ENCODE results near the gene COPS9.

The COPS9 gene

DNA sequence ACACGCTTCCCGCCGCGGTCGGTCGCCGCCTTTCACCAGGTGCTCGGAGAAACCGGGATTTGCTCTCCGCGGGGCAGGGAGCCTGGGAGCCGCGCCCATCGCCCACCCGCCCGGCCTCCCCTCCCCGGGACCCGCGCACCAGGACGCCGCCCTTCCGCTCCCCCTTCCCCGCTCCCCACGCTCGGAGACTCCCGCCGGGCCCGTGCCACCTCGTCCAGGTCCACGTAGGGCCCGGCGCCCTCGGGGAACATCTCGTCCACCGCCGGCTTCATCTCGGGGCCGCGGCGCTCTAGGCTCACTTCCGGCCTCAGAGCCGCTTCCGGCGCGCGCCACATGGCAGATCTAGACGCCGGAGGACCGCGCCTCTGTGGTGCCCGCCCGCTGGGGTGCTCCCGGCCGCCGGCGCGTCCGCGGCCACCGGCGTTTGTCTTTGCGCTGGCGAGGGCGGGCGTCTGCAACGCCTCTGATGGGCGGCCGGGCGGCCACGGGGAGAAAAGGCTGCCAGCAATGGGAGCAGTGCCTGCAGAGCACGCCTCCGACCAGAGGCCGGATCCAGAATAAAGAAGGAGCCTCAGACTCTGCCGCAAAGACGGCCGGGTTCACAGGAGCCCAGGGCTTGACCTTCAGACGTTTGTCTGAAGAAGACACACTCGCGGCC is at the start of gene COPS9:
Gene COPS9, minus strand, starts transcription at position 293 of the 658 bp plus-strand sequence. Its CDS starts 21 bp downstream, at position 272.
- peak; percentile 79 to 82 for DNase-seq (ENCODE audit: low read depth in 2 of 2)

DNA sequence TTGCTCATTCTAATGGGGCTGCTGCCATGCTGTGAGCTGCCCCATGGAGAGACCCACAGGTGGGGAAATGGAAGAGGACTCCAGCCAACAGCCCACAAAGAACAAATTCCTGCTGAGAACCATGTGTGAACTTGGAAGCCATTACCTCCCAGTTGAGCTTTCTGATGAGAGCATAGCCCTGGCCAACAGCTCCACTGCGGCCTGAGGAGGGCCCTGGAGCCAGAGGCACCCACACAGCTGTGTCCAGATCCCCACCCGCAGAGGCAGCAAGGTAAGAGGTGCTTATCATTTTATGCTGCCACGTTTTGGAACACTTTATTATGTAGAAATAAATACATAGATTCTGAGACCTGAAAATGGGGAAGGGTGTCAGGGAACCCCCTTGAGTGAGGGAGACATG is 48.6 kb upstream of the COPS9 start:
- DNase-seq (ENCODE audit: low read depth in 2 of 2): no peak

DNA sequence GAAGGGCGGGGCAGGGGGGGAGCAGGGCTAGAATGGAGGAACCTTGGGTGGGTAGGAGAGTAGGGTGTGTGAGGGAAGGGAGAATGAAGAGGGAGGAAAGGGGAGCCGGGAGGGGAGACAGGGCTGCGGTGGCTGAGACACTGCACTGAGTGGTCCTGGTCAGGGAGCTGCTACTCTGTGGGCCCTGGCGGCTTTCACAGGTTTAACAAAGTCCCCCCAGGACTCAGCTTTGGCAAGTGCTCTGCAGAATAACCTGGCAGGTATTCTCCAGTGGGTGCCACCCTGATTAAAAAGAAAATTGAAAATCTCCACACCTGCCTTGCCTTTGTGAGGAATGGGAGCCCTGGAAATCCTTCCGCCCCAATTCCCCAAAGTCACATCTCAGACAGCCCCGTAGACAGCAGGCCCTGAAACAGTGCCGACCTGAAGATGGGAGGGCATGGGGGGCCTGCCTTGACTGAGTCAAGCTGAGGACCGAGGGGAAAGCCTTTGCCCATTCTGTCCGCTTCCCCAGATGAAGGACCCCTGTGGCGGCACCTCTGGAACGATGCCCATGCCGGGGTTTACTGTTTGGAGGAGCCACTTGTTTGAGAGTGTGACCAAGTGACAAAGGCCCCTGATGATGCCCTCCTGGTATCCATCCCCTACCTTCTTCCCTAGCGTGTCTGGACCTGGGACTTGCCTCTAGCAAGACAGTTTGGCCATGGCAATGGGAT is 47.9 kb upstream of the COPS9 start:
- DNase-seq (ENCODE audit: low read depth in 2 of 2): no peak

DNA sequence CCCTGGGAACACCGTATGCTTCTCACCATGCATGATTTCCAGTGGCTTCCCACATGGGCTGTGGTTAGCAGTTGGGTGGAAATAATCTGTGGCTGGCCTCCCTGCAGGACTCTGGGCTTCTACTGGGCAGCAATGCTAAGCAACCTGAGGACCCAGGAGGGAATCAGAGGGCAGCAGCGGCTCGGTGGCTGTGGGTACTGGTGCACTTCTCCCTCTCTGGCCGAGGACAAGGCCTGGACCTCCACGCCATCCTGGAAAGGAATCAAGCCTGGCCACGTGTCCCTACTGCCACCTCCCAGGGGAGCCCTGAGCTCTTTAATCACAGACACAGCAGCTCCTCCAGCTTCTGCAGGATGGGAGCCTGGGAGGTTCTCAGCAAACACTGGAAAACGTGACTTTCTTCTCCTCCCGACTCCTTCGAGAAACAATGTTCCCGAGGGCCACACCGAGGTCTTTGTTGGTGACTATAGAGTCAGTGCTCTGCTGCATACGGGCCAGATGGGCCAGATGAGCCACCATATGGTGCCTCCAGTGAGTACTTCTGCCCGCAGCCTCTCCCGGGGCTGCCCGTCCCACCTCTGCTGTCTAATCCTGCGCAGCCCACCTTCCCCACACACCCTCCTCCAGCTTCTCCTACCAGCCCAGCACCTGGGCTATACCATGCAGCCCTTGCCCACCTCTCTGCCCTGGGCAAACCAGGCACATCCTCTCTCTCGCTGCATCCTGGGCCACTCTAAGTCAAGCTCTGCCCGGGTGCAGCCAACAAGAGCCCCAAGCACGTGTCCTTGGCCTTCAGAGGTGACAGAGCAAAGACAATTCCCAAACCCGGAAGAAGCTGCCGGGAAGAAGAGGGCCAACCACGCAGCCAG is 47.1 kb upstream of the COPS9 start:
- DNase-seq (ENCODE audit: low read depth in 2 of 2): no peak

DNA sequence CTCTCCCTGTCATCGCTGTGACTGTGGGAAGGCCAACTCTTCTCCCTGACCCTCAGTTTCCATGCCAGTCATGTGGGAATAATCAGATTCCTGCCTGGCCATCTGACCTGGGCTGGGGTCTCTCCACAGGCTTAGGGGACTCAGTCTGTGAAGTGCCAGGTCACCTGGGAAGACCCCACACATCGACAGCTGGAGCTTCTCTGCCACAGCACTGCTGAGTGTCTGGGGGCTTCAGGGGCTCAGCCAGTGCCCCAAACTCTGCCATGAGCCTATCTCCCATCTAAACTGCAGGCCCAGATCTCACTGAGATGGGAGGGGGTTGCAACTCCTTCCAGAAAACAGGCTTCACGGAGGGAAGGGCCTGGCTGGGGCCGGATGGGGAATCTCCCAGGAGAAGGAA is 46.4 kb upstream of the COPS9 start:
- no peak for DNase-seq (ENCODE audit: low read depth in 2 of 2)

DNA sequence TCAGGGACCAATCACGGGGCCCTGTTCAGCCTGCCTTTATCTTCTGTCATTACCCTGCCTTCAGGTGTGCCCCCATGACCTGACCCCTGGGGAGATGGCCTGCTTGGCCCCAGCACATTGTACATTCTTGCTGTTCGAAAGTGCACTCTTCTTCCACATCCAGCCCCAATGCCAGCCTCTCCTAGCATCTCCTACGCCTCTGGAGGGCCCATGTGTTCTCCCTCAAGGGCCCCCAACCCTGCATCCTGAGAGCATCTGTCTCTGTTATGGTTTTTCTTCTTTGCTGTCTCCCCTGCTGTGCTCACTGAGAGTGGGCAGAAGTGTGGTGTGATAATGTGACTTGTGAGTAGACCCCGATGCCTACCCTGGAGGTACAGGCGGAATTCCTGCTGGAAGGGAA is 45.9 kb upstream of the COPS9 start:
- DNase-seq (ENCODE audit: low read depth in 2 of 2): no peak

DNA sequence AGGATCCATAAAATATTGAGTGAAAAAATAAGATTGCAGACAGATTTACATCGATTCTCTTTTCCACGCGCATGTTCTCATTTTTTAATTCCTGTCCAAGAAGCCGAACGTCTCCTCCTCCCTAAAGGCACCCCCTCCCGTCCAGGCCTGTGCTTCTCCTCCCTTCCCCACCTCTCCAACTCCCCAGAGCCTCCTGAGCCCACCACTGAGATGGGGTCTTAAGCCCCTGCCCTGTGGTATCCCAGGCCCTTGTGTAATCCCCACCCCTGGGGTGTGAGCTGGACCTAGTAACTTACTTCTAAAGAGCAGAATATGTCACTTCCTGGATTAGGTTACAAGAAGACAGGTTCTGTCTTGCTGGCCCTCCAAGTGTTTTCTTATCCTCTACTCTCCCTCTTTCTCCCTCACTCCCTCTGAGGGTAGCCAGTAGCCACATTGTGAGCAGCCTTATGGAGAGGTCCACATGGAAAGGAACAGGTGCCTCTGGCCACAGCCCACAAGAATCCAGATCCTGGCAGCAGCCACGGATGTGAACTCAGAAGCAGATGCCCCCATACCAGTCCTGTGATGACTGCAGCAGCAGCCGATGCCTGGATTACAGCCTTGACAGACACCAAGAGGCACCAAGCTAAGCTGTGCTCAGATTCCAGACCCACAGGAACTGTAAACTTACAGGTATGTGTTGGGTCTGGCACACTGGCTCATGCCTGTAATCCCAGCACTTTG is 44.0 kb upstream of the COPS9 start:
- no peak for DNase-seq (ENCODE audit: low read depth in 2 of 2)

DNA sequence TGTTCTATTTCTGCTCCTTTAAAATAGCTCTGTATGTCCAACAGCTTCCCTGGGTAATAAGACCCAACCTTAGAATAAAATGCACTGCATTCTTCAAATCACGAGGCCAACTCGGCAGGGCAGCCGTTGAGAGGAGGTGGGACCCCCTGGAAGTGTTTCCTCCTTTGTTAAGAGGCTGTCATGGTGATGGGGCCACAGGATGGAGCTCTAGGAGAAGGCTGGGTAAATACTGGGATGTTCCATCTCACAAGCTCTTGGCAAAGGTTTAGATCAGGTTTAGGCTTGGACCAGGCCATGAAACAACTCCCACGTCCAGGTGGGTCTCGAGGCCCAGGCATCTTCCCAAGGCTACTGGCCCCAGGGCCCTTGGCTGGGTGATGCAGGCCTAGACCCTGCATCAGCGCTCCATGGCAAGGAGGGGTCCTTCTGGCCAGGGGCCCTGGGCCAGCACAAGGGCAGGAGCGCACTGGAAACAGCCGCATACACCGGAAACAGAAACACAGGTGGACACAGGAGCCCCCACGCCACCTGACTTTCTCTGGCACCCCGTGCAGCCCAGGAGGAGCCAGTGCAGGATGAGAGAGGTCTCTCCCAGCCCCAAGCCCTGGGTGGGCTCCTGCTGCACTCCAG is 43.2 kb upstream of the COPS9 start:
- DNase-seq (ENCODE audit: low read depth in 2 of 2): no peak

DNA sequence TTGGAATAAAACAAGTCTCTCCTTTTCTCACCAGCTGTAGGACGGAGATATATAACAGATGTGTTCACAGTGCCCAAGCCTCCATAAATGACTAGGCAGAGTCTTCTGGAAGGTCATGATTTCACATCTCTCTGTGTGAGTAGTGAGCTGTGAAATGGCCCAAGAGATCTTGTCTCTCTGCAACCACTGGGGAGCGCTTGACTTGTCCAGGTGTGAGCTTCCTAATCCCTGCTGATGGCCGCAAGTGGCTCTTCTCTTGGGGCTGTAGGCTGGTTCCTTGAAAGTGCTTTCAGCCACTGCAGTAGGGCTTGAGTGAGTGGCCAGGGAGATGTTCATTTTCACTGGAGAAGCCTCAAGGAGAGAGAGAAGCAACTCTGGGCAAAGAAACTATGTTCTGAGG is 42.5 kb upstream of the COPS9 start:
- no peak for DNase-seq (ENCODE audit: low read depth in 2 of 2)

DNA sequence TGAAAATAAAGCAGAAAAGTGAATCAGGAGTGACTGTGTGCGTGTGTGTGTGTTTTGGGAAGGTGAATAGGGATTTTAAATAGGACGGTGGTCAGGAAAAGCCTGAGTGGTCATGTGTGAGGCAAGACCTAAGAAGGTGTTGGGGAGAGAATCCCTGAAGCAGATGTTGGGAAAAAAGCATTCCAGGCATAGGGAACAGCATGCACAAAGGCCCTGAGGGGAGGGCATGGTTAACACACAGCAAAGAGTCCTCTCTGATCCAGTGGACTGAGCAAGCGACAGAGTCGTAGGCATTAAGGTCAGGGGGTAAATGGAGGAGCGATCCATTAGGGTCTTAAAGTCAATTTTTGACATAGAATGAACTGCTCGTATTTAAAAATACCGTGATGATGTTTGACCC is 38.4 kb upstream of the COPS9 start:
- no peak for DNase-seq (ENCODE audit: low read depth in 2 of 2)

DNA sequence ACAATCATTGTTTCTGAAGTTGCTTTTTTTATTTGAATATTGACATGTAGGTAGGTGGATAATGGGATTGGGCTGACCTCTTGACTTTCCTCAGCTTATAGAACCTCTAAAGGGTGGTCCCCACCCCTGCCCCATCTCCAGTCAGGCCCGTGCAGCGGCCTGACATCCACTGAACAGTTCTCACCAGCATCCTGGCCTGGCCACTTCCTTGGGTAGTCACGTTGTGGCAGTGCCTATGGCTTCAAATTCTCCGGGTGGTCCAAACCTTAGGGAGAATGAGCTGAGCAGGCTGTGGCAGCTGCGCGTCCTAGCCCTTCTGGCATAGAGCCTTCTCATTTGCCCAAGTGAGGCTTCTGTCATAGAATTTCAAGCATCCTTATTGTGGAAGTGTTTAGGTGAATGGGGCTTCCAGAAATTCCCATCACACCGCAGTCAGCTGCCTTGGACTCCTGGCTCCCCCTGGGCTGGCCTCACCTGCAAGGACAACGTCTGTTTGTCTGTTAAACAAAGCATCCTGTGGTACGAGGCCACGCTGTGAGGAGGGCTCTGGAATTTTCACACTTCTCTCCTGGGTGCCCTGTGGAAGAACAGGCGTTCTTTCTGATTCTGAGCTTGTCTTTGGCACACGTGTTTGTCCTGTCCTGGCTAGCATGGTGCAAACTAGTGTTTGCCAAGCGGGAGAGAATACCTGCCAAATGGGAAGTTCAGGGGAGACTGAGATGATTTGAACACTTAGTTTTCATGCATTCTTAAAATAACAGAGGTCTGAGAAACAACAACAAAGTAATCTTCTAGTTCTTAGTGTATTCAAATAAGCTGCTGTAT is 36.2 kb upstream of the COPS9 start:
- DNase-seq (ENCODE audit: low read depth in 2 of 2): no peak

DNA sequence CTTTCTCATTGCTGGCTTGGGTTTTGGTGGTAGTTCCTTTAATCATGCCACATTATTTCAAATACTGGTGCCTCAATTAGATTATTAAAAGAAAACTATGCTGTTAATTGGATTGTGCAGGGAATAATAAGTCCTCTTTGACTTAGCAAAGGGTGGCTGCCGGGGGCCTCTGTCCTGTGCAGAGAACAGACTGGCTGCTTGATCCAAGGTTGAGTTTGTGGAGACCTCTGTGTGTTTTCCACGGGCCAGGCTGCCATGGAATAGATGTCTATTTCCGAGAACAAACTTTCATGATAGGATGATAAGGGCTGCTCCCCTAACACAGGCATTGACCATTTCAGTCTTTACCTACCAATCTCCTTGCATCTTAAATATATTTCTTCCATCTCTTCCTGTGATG is 34.8 kb upstream of the COPS9 start:
- no peak for DNase-seq (ENCODE audit: low read depth in 2 of 2)

DNA sequence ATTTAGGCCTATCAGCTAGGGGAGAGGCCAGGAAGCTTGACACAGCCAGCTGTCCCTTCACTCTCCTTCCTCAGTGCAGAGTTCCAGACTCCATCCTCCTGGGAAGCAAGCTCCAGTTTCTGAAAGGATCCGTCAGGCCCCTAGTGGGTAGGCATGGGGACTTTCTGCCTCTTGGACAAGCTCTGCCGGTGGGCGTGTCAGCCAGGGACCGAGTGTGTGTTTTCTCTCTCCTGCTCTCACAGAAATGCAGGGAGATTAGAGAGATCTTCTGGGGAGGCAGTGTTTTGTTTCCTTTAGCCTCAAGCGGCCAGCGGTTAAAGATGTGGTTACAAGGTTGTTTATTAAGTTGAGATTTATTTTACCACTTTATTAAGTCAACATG is 34.2 kb upstream of the COPS9 start:
- DNase-seq (ENCODE audit: low read depth in 2 of 2): no peak

DNA sequence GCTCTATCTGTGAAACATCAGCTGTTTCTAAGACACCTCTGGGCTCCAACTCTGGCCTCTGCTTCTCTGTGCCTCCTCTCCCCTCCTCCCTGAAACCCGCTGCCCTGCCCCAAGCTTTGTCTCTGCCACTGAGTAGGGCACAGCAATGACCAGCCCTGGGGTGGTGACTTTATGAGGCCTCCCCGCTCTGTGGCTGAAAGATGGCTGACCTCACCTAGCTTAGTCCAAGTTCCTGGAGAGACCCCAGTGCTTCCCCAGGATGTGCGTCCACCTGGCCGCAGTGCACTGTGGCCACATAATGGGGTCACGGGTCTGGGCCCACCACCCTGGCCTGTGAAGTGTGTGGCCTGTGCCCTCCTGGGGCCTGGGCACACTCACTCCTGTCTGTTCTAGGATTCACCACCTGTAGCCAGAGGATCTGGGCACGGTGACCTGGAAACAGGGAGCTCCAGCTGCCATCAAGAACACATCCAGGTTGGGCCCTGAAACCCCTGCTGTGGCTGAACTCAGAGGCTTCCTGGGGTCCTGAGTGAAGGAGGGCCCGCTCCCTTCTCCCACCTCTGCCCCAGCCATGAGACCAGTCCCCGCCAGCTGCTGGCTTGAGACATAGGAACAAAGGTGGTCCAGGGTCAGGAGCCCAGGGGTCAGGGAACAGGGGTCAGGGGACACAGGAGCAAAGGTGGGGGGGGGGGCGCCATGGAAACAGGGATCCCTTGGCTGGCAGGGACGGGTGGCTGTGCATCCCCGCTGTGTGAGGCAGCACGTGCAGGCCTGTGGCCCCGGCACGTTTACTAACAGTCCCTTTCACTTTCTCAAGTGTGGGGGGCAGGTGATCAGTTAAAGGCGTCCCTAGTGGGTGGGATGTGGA is 33.6 kb upstream of the COPS9 start:
- DNase-seq (ENCODE audit: low read depth in 2 of 2): no peak

DNA sequence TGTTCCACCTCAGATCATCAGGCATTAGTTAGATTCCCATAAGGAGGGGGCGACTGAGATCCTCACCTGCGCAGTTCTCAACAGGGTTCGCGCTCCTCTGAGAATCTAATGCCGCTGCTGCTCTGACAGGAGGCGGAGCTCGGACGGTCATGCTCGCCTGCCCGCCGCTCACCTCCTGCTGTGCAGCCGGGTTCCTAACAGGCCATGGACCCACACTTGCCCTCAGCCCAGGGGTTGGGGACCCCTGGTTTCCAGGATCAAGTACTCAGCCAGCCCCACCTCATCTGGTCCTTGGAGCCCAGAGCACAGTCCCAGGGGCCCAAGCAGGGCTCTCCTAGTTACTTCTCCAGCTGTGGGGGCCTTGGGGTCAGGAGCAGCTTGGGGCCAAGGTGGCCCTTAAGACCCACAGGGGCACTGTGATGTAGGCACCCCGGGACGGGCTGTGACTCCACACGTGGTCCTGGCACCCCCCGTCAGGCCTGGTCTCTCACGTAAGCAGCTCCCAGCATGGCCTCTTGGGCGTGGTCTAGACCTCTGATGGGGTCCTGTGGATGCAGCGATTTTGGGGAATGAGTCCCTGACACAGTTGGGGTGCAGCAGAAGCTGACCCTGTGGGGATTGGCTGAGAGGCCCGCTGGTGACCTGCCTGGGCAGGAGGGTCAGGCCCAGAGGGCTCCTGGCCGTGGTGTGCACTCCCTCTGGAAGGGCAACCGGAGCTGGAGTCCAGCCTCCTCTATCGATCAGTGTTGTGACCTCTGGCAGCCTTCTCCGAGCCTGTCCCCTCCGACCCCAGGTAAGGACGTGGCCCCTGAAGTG is 32.6 kb upstream of the COPS9 start:
- no peak for DNase-seq (ENCODE audit: low read depth in 2 of 2)

DNA sequence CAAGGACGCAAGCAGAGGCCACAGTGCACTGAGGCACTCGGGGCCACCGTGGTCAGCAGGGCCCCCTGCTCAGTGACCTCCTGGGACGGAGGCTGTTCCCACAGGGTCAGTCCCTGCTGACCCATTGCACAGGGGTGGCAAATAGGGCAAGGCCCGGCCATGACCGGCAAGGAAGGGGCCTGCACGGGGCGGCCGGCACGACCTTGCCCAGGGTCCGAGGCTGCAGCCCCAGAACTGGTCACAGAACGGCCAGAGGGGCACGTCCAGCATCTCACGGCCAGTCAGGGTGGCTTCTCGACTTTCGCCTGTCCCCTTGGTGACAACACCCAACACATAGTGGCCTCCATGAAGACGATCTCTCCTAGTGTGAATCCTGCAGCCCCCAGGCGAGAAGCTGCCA is 31.9 kb upstream of the COPS9 start:
- DNase-seq (ENCODE audit: low read depth in 2 of 2): no peak

DNA sequence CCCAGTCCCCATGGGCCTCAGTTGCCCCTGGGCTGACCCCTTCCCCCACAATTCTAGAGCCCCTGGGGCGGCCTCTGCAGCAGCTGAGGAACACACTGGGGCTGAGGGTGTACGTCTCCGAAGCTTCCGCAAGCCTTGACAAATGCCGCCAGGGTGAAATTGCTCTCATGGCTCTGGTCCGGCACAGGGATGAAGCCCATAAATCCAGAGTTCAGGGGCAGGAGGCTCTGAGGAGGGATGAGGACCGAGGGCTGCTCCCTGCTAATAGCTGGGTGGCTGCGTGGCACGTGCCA is 31.4 kb upstream of the COPS9 start:
- no peak for DNase-seq (ENCODE audit: low read depth in 2 of 2)

DNA sequence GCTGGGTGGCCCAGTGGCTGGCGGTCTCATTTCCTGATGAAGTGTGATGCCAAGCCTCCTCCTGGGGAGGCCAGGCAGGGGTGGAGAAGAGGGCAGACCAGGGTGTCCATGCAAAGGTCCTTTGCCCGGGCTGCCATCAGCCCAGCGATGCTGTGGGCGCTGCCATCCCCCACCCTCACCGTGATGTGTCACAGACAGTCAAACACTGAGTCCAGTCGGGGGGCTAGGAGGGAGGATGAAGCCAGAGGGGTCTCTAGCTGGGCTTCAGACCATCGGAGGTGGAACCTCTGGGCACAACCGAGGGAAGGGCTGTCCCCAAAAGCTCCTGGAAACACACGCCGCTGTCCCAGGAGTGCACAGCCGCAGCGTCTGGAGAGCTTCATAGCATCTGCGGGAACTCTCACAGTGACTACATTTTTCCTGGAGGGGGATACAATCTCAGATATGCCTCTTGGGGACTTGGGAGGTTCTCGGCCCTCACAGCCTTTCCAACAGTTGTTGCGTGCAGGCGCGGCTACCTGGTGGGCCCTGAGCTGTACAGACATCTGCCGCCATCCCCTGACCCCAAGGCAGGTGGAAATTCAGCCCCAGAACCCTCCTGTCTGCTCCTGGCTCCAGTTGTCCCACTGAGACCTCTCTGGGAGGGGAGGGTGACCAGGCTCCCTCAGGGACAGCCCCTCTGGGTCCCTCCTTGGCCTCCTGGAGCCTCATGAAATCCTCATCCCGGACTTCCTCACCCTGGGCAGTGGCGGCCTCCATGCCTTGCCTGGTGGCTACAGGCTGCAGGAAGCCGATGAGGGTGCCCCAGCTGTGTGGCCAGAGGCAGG is 30.9 kb upstream of the COPS9 start:
- DNase-seq (ENCODE audit: low read depth in 2 of 2): no peak

Measured in activated CD4-positive, alpha-beta T cell treated with anti-CD3 and anti-CD28 coated beads for 24 hours (primary cell).